GM19463 (cell line): ENCODE measurements around the gene ACADVL.

Source experiments
- ATAC-seq: cut with Tn5 transposase; IDR thresholded peaks from one replicate; pipeline ENCODE4 v1.9.1; 2021; ENCODE audit warnings: mild to moderate bottlenecking, moderate library complexity; ENCODE audit not compliant: unreplicated experiment

The ACADVL gene

GRCh38 chr17:7250695-7251627, 31.2 kb downstream of the ACADVL start:
- ATAC-seq = no peak

GRCh38 chr17:7251661-7252175, 32.0 kb downstream of the ACADVL start, which contains the start of gene CTDNEP1:
Gene CTDNEP1, minus strand, starts transcription at chr17:7251734. Its CDS starts 438 bp downstream, at chr17:7251296.
- ATAC-seq = peak; percentile 88

GRCh38 chr17:7252176-7253043, 32.7 kb downstream of the ACADVL start, which contains the start of gene ELP5:
Gene ELP5, plus strand, starts transcription at chr17:7252215. Its CDS starts 336 bp downstream, at chr17:7252551.
- ATAC-seq = peak; percentile 45

GRCh38 chr17:7253082-7253481, 33.3 kb downstream of the ACADVL start:
- ATAC-seq = no peak

GRCh38 chr17:7254511-7254910, 34.8 kb downstream of the ACADVL start:
- ATAC-seq = no peak

GRCh38 chr17:7256766-7257456, 37.2 kb downstream of the ACADVL start:
- no peak for ATAC-seq

GRCh38 chr17:7258731-7259554, 39.2 kb downstream of the ACADVL start:
- no peak for ATAC-seq

GRCh38 chr17:7259555-7259889, 39.8 kb downstream of the ACADVL start:
- no peak for ATAC-seq

- ATAC-seq = no peak
Observed at GRCh38 chr17:7260151-7260550, 40.4 kb downstream of the ACADVL start.

- ATAC-seq = no peak
Observed at GRCh38 chr17:7260651-7261378, 41.1 kb downstream of the ACADVL start.

- ATAC-seq = no peak
Observed at GRCh38 chr17:7261379-7262191, 41.8 kb downstream of the ACADVL start.

- no peak for ATAC-seq
Observed at GRCh38 chr17:7262192-7262934, 42.6 kb downstream of the ACADVL start, which contains the start of gene CLDN7. Gene CLDN7, minus strand, starts transcription at chr17:7262478. Its CDS starts 435 bp downstream, at chr17:7262043.

GRCh38 chr17:7262935-7263800, 43.4 kb downstream of the ACADVL start:
- ATAC-seq = no peak

- ATAC-seq = no peak
Observed at GRCh38 chr17:7263801-7264078, 44.0 kb downstream of the ACADVL start.

GRCh38 chr17:7266784-7267183, 47.0 kb downstream of the ACADVL start:
- no peak for ATAC-seq
